OCI-LY3 (cell line): ENCODE measurements around the gene MASP1.

Experiments used
- H2AFZ ChIP-seq: fragments of 200-600, 300-600 bp; shearing (Covaris generic); 2 replicates; pipeline ENCODE4 v1.6.0; 2014; ENCODE audit warnings: antibody characterized with exemption, low read depth, low read length
- H3K27ac ChIP-seq: fragments of 200-600, 300-600 bp; sonication (generic); 2 replicates; pipeline ENCODE4 v1.5.1; 2014; ENCODE audit warnings: mild to moderate bottlenecking, low read length, moderate library complexity, mixed read lengths
- H3K27me3 ChIP-seq: fragments of 200-600, 300-600 bp; sonication (generic); 2 replicates; pipeline ENCODE4 v1.6.1; 2014; ENCODE audit warnings: low read depth, low read length, mixed read lengths
- H3K36me3 ChIP-seq: fragments of 200-600, 300-600 bp; sonication (generic); replicated peaks from 2 replicates; pipeline ENCODE3; 2014; ENCODE audit warnings: low read depth, low read length, mixed read lengths
- H3K4me1 ChIP-seq: fragments of 300-600, 200-600 bp; sonication (generic); 2 replicates; pipeline ENCODE4 v1.6.1; 2014; ENCODE audit warnings: low read length, mixed read lengths
- H3K4me2 ChIP-seq: fragments of 200-600, 300-600 bp; sonication (generic); 2 replicates; pipeline ENCODE4 v1.6.1; 2014; ENCODE audit warnings: low read length, mixed read lengths
- H3K4me3 ChIP-seq: fragments of 300-600, 200-600 bp; sonication (generic); 2 replicates; pipeline ENCODE4 v1.5.1; 2014; ENCODE audit warnings: antibody characterized with exemption, mild to moderate bottlenecking, low read length, moderate library complexity
- H3K79me2 ChIP-seq: fragments of 300-600, 200-600 bp; shearing (Covaris generic); 2 replicates; pipeline ENCODE4 v1.6.1; 2014; ENCODE audit warnings: mild to moderate bottlenecking, low read length, mixed read lengths
- H3K9ac ChIP-seq: fragments of 300-600, 200-600 bp; shearing (Covaris generic); 2 replicates; pipeline ENCODE4 v1.6.0; 2014; ENCODE audit warnings: mild to moderate bottlenecking, low read length, moderate library complexity
- H3K9me3 ChIP-seq: fragments of 200-600, 300-600 bp; shearing (Covaris generic); 2 replicates; pipeline ENCODE4 v1.6.1; 2014; ENCODE audit warnings: low read length, mixed read lengths; ENCODE audit not compliant: insufficient read depth
- H4K20me1 ChIP-seq: fragments of 200-600, 300-600 bp; sonication (generic); 2 replicates; pipeline ENCODE4 v1.6.1; 2016; ENCODE audit warnings: low read length, mixed read lengths; ENCODE audit not compliant: insufficient read depth
- EZH2phosphoT487 ChIP-seq: fragments of 200-600 bp; shearing (Covaris generic); IDR thresholded peaks from 2 replicates; pipeline ENCODE4 v1.6.1; 2018; ENCODE audit warnings: antibody characterized with exemption, mixed run types, low read depth
- TF ChIP-seq, protein P1 (sequence below): fragments of 200-600, 300-600 bp; sonication (generic); IDR thresholded peaks from 2 replicates; pipeline ENCODE4 v1.5.1; 2014; ENCODE audit warnings: antibody characterized with exemption, low read length, low read depth

Gene MASP1, protein sequence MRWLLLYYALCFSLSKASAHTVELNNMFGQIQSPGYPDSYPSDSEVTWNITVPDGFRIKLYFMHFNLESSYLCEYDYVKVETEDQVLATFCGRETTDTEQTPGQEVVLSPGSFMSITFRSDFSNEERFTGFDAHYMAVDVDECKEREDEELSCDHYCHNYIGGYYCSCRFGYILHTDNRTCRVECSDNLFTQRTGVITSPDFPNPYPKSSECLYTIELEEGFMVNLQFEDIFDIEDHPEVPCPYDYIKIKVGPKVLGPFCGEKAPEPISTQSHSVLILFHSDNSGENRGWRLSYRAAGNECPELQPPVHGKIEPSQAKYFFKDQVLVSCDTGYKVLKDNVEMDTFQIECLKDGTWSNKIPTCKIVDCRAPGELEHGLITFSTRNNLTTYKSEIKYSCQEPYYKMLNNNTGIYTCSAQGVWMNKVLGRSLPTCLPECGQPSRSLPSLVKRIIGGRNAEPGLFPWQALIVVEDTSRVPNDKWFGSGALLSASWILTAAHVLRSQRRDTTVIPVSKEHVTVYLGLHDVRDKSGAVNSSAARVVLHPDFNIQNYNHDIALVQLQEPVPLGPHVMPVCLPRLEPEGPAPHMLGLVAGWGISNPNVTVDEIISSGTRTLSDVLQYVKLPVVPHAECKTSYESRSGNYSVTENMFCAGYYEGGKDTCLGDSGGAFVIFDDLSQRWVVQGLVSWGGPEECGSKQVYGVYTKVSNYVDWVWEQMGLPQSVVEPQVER

DNA sequence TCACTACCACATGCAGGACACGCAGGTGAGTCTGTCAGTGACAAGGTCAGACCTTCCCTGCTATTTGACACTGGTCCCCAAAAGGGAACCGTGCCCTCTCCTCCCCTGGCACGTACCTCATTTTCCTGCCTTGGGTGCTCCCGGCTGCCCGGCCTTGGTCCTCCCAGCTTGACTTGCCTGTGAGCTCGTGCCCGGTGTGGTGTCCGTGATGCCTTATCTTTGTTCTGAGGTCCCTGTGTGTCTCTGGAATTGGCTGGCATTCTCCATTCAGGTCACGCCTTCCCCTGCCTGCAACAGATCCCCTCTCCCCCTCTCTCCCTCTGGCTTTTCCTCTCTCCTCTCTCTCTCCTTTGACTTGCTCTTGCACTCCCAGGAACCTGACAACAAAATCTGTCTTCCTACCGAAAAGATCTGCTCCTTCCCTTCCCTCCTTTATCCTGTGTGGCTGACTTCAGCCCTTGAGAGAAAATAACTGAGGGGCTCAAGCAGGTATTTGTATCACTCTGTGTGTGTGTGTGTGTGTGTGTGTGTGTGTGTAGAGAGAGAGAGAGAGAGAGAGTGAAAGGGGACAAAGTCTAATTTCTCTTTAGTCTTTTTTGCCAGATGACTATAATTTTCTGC is at the start of gene MASP1:
MASP1 (minus strand) TSS at position 226 of the 621 bp plus-strand sequence; CDS start at position 121, 105 bp downstream.
- no peak within 1 kb of the TSS for H2AFZ ChIP-seq
- TF ChIP-seq EZH2phosphoT487 = no peak
- TF ChIP-seq, protein P1, sequence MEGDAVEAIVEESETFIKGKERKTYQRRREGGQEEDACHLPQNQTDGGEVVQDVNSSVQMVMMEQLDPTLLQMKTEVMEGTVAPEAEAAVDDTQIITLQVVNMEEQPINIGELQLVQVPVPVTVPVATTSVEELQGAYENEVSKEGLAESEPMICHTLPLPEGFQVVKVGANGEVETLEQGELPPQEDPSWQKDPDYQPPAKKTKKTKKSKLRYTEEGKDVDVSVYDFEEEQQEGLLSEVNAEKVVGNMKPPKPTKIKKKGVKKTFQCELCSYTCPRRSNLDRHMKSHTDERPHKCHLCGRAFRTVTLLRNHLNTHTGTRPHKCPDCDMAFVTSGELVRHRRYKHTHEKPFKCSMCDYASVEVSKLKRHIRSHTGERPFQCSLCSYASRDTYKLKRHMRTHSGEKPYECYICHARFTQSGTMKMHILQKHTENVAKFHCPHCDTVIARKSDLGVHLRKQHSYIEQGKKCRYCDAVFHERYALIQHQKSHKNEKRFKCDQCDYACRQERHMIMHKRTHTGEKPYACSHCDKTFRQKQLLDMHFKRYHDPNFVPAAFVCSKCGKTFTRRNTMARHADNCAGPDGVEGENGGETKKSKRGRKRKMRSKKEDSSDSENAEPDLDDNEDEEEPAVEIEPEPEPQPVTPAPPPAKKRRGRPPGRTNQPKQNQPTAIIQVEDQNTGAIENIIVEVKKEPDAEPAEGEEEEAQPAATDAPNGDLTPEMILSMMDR = no peak
- H3K9me3 ChIP-seq = no peaks in the 10 kb centered on the region
- H3K27me3 ChIP-seq = peaks cover 16% of the 10 kb centered on the region
- H3K4me2 ChIP-seq = peak within 1 kb of the TSS; percentile 59
- H3K4me3 ChIP-seq = peak within 1 kb of the TSS; percentile 44
- peaks cover 35% of the 10 kb centered on the region for H3K4me1 ChIP-seq
- H3K9ac ChIP-seq = peak within 1 kb of the TSS; percentile 2; the same call in 1 of the 2 replicates
- H4K20me1 ChIP-seq = no peaks in the 10 kb centered on the region
- no peaks in the 10 kb centered on the region for H3K79me2 ChIP-seq
- no peak within 1 kb of the TSS for H3K27ac ChIP-seq
- no peaks in the 10 kb centered on the region for H3K36me3 ChIP-seq

DNA sequence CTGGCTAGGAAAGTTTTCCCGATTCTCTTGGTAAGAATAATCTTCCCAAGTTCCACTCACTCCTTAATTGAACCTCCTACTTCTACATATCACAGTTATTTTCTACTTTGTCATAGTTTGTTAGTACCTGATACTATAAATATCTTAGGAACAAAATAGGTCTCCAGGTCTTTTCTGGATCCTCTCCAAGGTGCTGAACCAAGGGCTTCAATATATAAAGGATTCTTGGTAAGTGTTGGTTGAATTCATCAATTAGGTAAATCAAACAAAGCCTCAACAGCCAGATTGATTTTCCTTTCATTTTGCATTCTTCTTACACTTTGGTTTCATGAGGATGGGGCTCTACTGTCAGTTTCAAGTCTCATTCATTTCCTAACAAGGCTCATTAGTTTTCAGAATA is 49.0 kb upstream of the MASP1 start:
- H3K4me1 ChIP-seq = no peaks in the 10 kb centered on the region
- no peak overlapping the region for H3K4me2 ChIP-seq
- TF ChIP-seq, protein P1 = no peak
- no peak for TF ChIP-seq EZH2phosphoT487

DNA sequence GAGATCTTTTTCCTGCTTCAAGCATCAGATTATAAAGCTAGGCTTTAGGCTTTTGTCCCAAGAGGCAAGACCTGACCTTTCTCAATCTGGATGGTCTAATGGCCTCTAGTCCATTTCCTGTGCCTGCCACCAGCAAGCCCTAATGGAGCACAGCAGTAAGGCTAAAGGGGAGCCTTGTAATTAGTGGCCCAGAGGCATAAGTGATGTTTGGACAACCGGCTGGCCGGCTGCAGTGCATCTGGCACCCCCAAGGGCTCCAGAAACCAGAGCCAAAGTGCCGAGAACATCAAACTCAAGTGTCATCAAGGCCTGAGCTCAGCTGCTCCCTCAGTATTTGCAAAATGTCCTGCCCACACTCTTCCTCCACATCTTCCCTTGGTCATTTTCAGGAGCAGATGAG is 44.8 kb upstream of the MASP1 start:
- Histone ChIP-seq H3K27me3 (no peaks in the 10 kb centered on the region), H4K20me1 (no peaks in the 10 kb centered on the region), H3K4me2 (no peak overlapping the region), H3K4me1 (no peaks in the 10 kb centered on the region), H3K9me3 (no peaks in the 10 kb centered on the region), H3K9ac (no peak overlapping the region), H3K4me3 (no peak overlapping the region), H3K36me3 (no peaks in the 10 kb centered on the region), H2AFZ (no peak overlapping the region), H3K79me2 (no peaks in the 10 kb centered on the region), H3K27ac (no peak overlapping the region)
- TF ChIP-seq EZH2phosphoT487 = no peak
- TF ChIP-seq, protein P1 = no peak

More for the DNA sequence above, 49.0 kb upstream of the MASP1 start:
- Histone ChIP-seq H3K4me3 (no peak overlapping the region), H3K27me3 (no peaks in the 10 kb centered on the region), H3K36me3 (no peaks in the 10 kb centered on the region), H3K9ac (no peak overlapping the region), H2AFZ (no peak overlapping the region), H3K27ac (no peak overlapping the region), H4K20me1 (no peaks in the 10 kb centered on the region), H3K79me2 (no peaks in the 10 kb centered on the region), H3K9me3 (no peaks in the 10 kb centered on the region)

DNA sequence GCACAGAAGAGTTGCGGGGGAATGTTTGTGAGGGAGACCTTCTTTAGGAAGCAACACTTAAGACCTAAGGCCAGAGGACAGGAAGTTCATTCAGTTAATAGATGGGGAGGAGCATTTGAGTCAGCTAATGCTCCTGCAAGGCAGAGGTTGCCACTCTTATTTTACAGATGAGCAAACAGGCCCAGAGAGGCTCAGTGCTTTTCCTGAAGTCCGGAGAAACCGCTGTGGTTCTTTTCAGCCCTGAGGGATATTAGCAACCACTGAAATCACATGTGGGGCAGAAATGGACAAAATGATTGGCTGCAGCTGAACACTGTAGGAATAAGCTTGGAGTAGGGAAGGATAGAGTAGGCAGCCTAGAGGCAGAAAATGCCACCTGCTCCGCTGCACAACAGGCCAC is 43.4 kb upstream of the MASP1 start:
- Histone ChIP-seq H3K27ac (no peak overlapping the region), H3K4me3 (no peak overlapping the region), H3K9ac (no peak overlapping the region), H3K9me3 (no peaks in the 10 kb centered on the region), H3K27me3 (no peaks in the 10 kb centered on the region), H3K4me2 (no peak overlapping the region), H2AFZ (no peak overlapping the region), H3K79me2 (no peaks in the 10 kb centered on the region), H3K36me3 (no peaks in the 10 kb centered on the region), H4K20me1 (no peaks in the 10 kb centered on the region), H3K4me1 (no peaks in the 10 kb centered on the region)
- TF ChIP-seq, protein P1 = no peak
- TF ChIP-seq EZH2phosphoT487 = no peak
